HG03442 (cell line): ENCODE data around the gene DAB2IP.

ENCODE experiments used
- ATAC-seq: cut with Tn5 transposase; IDR thresholded peaks from one replicate; pipeline ENCODE4 v1.9.1; 2021; ENCODE audit warnings: mild to moderate bottlenecking, moderate library complexity; ENCODE audit not compliant: unreplicated experiment

The DAB2IP gene

DNA sequence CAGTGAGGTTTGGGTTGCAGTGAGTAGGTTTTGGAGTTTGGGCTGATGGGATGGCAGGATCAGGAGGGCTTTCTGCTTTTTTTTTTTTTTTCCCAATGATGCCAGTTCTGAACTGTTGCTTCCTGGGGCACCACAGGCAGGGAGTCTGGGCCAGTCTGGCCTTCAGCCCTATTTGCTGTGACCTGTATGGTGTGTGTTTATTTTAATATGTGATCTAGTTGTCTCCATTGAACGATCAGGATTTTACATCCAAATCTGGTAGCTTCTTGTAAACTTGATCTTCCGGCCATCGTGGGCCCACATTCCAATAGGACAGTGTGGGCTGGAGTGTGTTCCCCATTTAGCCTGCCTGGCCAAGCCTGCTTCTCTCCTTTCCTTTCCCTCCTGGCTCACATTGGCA lies 25.8 kb upstream of the DAB2IP start:
- no peak for ATAC-seq

DNA sequence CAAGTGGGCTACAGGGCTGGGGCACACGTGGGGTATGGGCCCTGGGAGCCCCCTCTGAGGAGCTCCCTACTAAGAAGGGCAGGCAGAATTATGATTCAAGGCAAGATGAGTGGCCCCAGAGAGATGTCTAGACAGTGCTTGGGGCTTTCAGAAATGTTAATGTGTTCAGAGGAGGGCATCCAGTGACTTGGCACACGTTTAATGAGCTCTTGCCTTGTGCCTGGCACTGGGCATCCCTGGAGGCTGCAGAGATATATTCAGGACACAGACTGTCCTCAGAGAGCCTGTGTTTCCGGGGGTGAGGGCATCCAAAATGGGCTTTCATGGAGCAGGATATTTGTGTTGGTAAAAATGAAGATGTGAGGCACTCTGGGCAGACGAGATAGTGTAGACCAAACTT lies 25.4 kb upstream of the DAB2IP start:
- ATAC-seq: no peak

DNA sequence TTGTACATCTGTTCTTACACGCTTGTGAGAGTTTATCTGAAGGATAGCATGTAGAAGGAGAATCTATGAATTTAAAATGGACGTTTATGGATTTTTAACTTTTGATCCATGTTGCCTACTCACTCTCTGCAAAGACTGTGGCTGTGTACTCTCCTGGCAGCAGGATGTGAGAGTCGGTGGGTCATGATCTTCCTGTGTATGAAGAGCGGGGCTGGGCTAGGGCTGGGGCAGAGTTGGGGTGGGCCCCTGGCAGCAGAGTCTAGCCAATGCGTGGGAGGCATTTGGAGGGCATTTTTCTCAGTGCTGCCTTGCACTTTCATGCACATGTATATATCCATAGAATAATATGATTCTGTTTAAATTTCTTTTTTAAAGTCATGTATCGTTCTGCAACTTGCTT lies 24.0 kb upstream of the DAB2IP start:
- ATAC-seq: no peak

DNA sequence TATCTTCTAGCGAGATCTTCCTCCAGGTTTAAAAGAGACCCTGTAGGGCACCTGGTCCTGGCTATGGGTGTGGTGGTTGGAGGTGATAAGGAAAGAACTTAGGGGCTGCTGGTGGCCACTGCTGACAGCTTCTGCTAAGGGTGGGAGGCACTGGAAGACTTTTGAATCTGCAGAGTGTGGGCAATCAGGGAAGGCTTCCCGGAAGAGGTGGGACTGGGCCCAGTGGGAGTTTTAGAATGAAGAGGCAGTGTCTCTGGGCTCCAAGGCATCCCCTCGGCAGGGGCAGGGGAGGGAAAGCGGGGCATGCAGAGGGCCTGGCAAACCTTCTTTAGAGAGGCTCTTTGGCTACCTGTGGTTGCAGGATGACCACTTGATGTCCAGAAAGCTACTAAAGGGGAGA lies 23.0 kb upstream of the DAB2IP start:
- ATAC-seq: no peak

DNA sequence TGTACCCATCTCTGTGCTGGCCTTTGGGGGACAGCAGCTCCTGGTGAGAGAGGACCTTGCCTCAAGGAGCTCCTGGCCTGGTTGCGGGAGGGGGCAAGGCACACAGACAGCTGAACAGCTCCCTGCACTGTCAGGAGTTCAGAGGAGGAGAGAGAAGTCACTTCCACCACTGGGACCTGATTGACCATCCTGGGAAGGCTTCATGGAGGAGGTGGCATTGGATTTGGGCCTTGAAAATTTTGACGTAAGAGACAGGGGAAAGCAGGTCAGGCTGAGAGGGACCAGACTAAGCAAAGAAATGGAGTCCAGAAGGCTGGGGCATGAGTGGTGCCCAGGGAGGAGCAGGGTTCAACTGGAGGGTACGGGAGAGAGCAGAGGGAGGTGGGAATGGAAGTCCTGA lies 20.3 kb upstream of the DAB2IP start:
- ATAC-seq: no peak

DNA sequence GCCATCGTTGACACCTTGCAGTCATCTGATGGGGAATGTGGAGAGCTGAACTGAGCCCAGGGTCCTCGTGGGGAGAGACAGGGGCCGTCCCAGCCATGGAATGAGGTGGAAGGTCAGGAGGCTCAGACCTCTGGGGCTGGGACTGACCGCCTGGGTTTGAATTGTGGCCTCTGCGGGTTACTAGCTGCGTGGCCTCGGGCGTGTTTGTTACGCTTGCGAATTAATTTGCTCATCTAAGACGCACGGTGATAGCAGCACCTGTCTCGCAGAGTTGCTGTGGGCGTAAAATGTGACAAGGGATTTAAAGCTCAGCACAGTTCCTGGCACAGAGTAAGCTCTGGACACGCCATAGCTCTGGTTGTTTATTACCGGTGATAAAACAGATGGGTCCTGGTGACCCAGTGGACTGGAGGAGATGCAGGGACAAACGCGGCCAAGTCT lies 19.4 kb upstream of the DAB2IP start:
- no peak for ATAC-seq

DNA sequence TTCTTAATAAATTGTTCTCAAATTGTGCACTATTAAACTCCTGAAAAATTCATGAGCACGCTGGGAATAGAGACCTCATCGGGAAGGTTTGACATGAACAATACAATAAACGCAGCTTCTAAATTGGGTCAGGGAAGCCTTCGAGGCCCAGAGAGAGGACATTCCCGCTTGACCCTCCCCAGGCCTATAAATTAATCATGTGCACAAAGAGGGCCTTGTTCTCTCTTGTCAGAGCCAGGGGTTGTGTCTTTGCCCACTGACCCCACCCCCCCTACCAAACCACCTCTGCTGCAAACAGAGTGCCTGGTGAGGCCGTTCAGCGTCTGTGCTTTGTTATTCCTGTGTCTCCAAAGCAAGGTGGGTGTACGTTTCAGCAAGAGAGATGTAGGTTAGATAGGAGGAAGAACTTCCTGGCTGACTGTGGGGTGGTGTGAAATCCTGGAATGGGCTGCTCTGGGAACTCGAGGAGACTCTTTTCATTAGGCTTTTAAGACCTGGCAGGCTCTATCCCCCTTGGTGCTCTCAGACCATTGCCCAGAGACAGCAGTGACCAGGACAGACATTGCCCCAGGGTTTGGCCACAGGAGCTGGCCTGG lies 18.2 kb upstream of the DAB2IP start:
- ATAC-seq: no peak

DNA sequence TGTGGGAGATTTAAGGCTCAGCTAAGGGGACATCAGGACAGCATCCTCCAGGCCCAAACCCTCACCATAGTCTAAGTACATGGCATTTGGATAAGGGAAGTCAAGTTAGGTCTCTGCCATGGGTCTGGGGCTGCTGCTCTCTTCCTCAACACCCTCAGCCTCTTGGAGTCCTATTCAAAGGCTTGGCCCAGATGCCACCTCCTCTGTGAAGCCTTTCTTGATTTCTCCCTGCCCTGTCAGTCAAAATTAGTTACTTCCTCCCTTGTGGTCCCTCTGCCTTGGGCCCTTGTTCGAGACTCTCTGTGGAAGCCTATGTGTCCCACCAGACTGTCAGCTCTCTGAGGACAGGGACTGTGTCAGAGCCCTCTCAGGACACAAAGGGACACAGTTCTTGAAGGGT lies 17.7 kb upstream of the DAB2IP start:
- no peak for ATAC-seq

DNA sequence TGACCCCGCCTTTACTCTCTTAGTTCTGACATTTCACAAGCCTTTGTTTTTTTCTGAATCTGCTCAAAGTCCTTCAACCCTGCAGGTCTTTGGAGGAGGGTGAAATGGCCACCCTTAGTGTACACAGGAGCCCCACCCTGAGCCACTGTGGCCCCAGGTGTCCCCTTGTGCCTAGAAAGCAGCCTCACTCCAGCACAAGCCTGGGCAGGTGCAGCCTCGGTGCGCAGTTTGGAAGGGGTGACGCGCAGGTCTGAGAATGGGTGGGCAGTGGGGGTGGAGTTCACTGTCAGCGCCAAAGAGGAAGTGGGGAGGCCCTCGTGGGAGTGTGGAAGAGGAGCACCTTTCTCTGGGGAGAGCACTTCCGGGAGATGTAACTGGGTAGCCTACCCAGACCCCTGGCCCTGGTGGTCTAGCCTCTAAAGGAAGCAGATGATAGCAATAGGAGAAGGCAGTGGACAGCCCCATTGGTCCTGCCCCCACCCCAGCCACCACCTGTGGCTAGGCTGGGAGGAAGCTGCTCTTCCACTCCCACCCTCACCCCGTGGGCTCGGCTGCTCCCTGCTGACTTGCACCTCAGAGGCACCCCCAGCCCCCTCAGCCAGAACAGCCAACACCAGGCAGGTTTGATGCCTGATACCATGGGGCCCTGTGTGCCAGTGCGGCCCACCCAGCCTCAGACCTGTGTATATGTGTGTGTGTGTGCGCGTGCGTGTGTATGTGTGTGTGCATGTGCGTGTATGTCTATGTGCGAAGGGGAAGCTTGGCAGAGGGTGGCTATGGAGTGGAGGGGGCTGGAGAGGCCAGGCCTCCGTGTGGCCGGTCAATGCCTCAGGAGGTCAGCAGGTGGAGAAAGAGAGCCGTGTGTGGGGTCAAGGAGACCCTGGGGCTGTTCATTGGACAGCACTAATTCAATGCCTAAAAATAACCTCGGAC lies 16.8 kb upstream of the DAB2IP start:
- peak; percentile 66 for ATAC-seq

DNA sequence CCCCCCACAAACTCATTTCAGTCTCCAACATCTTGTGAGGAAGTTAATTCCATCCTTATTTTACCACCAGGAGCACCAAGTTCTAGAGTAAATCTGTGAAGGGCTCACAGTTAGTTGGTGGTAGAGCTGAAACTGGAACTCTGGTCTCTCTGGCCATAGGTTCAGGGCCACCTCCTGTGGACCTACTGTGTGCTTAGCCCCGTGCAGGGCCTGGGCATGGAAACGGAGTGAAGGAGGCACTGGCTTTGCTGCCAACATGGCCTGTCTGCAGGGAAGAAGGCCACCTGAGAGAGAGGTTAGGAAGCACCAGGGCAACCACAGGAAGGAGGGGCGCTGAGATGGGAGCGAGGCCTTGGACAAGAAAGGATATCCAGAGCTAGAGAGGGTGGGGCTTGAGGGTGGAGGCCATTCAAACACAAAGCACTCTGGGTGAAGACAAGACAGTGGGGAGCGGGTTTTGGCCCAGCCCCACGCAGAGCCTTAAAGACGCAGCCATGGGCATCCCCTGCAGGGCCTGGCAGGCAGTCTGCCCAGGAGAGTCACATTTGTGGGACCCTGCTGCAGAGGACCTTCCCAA lies 16.0 kb upstream of the DAB2IP start:
- no peak for ATAC-seq

DNA sequence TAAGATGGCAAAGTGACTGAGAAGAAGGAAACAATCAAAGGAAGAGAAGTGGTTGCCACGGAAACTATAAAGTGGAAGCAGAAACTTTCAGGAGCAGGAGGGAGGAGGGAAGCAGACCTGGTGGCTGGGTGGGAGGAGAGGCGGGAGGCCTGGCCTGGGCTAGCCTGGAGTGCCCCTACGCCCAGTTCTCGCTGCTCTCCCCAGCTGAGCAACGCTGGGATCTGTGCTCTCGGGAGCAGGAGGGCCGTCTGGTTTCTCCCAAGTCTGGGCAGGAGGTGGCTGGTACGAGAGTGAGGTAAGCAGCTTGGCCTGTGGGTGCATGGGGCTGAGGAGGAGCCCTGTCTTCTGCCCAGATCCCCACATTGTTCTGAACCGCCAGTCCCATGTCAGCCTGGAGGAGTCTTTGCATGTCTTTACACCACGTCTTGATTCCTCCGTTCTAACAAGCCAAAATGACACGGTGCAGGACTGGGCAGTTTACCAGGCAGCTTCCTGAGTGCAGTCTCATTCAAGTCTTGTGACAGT lies 15.0 kb upstream of the DAB2IP start:
- ATAC-seq: no peak

DNA sequence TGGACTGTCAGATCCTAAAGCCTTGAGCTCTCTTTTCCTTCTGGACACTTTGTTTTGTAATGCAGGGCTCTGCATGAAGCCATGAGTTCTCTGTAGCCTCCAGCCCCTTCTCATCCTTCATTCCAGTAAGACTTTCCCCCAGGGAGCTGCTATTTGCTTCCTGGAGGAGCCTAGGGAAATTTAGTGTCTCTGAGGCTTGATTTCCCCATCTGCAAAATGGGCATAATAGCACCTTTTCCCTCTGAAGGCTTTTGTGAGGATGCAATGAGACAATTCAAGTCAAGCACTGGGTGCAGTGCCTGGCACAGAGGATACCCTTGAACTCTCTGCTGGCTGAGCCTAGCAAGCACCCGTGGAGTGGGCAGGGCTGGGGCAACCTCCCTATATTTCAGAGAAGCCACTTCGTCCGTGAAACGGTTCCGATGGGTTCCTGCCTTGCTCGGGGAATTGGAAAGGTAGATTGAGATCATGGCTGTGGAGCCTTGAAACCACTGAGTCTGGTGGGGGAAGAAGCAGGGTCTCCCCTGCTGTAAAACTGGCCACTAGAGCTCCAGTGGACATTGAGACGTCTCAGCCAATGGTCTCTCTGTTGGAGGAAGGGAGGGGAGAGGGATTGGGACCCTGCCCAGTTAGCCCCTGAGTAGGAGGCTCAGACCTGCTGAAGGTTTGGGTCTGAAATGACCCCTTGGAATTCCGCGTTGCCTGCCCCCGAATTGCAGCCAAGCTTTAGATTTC lies 14.3 kb upstream of the DAB2IP start:
- no peak for ATAC-seq

DNA sequence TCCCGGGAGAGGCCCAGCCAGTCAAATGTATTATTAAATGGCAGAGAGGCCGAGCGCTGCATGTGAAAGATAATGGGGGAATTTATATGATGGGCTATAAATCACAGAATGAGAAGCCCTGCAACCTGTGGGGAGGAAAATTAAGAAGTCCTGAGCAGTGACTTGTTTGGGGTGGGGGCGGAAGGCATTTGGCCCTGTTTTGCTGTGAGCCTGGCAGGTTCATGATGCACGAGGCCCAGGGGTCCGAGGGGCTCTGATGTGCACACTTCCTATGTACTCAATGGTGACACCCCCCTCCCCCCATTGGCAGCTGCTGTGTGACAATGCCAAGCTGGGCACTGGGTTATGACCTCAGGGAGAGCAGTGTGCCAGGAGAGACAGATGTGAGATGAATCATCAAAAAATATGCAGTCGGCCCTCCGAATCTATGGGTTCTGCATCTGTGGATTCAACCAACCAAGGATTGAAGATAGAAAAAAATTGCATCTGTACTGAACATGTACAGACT lies 13.7 kb upstream of the DAB2IP start:
- no peak for ATAC-seq

DNA sequence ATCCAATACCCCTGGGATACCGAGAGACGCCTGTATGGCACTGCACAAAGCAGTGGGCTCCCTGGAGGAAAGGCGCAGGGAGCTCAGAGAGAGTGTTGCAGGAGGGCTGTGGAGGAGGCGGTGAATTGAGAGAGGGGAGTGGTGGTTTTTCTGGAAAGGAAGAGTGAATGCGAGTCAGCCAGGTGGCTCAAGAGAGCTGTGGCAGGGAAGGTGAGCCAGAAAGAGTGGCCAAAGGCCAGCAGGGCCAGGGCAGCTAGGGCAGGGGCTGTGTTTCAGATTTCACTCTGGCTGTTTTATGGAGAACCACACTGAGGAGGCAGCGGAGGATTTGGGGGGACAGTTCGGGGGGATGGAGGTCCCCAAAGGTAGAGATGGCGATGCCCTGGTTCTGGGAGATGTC lies 13.0 kb upstream of the DAB2IP start:
- no peak for ATAC-seq

DNA sequence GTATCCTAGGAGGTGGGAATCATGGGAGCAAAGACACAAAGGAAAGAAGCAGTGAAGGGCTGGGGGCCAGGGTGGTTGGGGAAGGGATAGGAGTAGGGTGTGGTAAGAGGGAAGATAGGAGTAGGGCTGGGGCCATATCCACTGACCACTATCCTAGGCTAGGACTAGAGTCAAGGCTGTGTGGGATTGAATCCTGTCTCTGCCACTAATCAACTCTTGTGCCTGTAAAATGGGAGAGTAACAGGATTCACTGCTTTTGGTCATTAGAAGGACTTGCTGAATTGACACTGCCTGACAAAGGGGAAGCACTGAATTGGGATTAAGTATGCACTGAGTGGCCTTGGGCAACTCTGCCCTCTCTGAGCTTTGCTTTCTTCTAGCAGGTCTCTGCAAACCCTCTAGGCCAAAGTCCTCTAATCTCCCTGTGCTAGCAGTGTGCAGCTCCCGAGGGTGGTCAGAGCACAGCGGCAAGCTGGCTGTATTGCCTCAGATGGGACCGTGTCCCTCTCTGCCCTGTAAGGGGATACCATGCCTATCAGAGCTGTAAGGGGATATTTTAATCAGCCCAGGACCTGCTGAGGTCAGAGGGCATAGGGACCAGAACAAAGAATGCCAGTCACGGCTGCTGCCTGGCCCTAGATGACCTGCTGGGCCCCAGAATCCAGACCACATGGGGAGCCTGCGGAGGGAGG lies 12.4 kb upstream of the DAB2IP start:
- ATAC-seq: no peak

DNA sequence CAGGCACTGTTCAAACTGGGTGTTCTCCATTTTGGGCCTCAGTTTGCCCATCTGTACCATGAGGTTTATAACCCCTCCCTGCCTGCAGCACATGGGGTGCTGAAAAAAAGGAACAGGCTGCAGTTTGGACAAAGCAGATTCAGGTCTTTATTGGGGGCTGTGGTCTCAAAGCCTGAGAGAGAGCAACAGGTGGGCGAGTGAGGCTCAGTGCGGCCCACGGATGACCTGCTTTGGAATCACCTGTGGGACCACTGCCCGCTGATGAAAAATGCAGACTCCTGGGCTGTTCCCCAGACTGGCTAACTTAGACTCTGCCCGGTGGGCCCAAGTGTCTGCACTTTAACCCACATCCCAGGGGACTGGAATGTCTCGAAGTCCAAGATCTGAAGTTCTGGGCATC lies 11.8 kb upstream of the DAB2IP start:
- ATAC-seq: no peak

DNA sequence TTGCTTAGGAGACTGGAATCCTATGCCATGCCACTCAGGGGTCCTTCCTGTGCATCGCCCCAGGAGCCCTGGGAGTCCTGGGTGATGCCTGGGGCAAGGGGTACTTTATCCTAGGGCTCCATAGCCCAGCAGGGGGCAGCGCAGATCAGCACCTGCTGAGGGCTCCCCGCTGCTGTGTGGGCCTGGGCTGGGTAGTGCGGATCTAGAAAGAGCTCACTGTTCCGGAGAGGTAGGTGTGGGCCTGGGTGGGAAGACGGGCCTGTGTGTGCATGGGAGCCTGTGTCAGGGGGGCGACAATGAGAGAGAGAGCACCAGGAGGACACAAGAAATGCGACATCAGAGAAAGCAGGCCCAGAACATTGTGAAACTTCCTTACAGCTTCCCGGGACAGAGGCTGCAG lies 11.4 kb upstream of the DAB2IP start:
- no peak for ATAC-seq

DNA sequence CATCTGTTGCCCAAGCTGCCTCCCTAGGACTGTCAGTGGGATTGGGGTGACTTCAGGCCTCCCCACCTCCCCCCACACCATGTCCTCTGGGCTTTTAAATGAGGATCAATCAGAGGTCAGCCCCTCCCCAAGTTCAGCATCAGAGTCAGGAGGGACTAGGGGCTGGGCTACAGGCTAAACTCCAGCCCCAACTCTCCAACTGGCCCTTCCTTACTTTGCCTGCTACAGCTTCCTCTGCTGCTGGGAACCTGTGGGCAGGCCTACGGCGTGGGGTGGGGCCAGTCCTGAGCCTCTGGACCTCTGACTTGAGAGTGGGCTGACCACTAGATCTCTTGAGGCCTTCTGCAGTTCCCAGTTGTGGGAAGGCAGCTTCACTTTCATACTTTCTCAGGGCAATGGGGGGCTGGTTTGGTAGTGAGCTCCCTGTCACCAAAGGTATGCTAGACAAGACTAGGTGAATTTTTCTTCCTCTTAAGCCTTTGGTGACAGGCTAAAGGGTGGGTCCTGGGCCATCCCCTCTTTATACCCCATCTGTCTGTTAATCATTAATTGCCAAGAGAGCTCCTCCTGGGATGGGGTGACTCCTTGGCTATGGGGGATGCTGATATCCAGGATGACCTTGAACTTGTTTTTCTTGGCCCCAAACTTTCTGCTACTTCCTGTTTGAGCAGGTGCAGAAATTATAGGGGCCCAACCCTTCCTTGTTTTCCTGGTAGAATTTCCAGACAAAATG lies 10.8 kb upstream of the DAB2IP start:
- no peak for ATAC-seq

DNA sequence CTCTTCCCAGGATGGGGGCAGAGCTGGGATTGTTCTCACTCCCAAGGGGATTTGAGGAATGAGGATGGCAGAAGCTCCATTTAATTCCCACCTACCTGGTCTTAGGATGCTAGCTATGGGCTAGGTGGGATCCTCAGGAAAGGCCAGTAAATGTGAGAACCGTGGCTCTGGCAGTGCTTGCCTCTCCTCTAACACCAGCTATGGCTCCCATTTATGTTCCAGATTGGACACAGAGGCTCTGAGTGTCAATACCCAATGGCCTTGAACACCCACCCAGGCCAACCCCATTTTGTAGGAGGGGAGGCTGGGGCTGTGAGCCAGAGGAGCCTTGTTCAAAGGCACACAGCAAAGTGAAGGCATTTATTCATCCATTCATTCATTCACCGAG lies 10.2 kb upstream of the DAB2IP start:
- ATAC-seq: no peak

DNA sequence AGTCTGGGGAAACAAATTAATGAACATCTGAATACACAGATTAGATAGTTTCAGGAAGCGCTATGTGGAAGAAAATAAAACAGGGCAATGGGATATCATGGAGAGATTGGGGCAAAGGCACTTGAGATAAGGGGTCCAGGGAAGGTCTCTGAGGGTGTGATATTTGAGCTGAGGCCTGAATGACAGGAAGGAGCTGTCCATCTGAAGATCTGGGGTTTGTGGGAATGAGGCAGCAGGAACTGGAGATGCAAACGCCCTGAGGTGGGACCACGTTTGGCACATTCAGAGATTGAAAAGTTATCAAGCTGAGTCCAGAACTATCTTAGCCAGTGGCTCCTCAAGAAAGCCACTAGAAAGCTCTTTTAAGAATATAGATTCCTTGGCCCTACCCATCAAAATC lies 8.7 kb upstream of the DAB2IP start:
- no peak for ATAC-seq
